Forelimb muscle (tissue), 1 donor: ENCODE results near the gene PLCB3. TPM values are rescaled to one million over a fixed set of nuclear protein-coding genes. Genes with fewer than 3 reads are reported as not detected.
"Not testable (repeated sequence)": the region's sequence is repeated elsewhere in the genome, so short reads cannot be mapped to it uniquely, and the experiment has no call there.

Experiments used
- DNase-seq: peaks from one replicate; pipeline ENCODE4 v3.0.0-alpha.2; 2013; ENCODE audit warnings: low read depth
- polyA plus RNA-seq: library from polyadenylated mRNA; unstranded; fragments of 120-200 nt; gene quantifications from one replicate; pipeline ENCODE4 v1.2.1, GENCODE V29; 2013; ENCODE audit not compliant: insufficient read length

PLCB3 gene
- polyA plus RNA-seq, 1 donor: 9.7 TPM

DNA sequence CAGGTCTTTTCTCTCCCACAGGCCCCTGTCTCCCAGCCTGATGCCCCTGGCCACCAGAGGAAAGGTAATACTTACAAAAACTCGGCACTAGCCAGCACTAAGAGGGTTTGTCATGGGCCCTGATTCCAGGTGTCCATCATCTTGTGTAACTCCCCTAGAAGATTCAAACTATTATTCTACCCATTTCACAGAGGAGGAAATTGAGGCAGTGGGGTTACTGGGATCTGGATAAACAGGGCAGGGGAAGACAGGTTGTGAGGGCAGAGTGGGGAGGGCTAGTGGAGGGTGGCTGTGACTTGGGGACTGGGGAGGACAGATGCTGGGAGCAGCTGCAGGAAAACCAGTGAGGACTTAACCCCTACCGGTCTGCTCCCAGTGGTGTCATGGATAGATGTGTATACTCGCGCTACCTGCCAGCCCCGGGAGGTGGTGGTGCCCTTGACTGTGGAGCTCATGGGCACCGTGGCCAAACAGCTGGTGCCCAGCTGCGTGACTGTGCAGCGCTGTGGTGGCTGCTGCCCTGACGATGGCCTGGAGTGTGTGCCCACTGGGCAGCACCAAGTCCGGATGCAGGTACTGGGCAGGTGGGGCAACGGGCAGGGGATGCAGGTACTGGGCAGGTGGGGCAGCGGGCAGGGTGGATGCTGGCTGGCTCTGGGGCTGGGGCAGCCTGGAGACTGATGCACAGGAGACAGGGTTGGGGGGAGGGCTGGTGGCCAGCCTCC is 15.7 kb upstream of the PLCB3 start:
- DNase-seq: no peak

DNA sequence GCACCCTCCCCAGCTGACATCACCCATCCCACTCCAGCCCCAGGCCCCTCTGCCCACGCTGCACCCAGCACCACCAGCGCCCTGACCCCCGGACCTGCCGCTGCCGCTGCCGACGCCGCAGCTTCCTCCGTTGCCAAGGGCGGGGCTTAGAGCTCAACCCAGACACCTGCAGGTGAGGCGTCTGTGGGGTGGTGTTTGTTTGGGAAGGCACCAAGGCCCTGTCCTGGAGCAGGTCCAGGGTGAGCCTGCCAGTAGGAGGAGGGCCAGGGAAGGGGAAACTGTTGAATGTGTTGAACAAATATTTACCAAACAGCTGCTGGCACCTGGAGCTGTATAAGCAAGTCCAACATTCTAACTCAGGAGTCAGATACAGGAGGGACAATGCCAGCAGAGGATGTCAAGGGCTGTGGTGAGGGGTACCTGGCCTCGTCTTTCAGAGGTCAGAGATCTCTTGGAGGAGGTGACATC is 13.8 kb upstream of the PLCB3 start:
- DNase-seq: no peak

DNA sequence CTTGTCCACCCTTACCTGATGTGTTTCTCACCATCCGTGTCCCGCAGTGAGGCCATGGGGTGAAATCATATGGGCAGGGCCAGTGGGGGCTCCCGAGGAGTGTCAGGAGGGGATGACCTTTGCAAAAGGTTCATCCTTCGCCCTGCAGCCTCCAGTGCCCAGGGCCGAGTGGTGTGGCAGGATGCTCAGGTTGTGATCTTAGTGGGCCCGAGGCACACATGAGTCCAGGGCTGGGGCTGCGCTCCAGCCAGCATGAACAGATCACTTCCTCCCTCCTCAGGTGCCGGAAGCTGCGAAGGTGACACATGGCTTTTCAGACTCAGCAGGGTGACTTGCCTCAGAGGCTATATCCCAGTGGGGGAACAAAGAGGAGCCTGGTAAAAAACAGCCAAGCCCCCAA is 13.3 kb upstream of the PLCB3 start:
- DNase-seq: no peak

DNA sequence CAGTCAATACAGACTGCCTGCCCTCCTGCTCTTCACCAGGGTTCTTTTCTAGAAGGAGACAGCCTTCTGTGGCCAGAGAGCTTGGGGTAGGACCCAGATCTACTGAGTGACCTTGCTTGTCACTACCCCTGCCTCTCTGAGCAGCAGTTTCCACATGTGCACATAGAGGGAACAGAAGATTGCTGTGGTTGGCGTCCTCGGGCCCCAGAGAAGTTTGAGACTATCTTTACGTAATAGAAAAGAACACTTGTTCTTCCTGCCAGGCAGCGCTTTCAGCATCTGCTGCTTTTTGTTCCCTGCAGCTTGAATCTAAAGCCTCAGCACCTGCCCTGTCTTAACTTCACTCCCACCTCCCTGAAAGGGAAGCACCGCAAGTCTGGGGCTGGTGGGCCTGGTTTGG is 12.3 kb upstream of the PLCB3 start:
- no peak for DNase-seq

DNA sequence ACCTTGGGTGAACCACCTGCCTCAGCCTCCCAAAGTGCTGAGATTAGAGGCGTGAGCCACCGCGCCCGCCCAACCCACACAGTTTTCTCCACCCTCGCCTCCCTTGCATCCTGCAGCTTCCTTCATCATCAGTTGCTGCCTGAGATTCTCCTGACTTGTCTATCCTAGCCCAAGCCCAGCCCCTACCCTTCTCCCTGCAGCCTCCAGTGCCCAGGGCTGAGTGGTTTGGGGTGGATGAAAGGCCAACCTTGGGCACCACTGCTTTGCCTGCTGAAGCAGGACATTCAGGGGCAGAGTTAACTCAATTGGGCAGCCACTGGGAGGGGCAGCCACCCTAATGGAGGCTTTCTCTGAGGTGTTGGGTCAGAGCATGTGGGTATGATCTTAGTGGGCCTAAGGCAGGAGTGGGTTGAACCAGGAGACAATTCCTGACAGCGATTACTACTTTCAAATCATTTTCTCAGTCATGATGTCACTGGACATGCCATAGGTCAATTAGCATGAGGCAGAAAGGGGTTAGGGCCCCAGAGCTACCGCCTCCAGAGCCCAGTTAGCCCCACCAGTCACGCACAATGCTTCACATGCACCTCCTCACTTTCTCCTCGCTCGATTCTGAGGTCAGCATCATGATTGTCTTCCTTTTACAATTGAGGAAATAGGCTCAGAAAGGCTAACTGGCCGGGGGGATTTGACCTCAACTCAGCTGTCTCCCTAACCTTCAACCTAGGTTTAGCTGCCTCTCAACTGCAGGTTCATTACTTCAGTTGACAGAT is 11.5 kb upstream of the PLCB3 start:
- no peak for DNase-seq

DNA sequence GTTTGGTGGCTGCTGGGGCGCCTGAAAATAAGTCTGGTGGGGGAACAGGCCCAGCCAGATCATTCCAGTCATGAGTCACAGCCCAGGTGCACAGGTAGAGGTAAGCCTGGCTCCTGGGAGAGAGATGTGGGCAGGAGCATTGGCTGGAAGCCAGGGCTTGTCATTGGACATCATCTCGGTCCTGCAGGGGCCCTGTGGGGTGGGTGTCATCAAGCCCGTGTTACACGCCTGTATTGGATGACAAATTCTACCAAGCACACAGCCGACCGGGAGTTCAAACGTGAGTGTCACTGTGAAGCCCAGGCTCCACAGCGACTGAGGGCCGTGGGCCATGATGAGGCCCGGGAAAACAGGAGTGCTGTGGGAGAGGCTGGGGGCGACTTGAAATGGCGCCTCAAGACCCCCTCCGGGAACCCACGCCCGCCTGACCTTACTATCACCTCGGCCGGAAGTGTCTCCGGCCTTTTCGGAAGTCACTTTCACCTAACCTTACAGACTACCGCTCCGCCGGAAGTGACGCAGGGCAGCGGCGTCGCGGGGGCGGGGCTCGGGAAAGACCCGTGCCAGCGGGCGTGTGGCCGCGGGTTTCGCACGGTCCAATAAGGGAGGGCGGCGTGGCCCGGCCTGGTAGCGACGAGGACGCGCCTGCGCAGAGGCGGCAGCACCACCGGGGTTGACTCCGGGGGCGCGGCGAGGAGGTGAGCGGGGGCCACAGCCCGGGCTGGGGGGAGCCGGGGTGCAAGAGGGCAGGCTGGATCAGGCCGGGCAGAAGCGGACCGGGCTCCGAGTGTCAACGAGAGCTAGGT is 10.7 kb upstream of the PLCB3 start, which contains the start of gene FKBP2:
Gene FKBP2, plus strand, starts transcription at position 661 of the 806 bp plus-strand sequence. CDS start 1,293 bp downstream, outside the sequence.
- peak; percentile 80 for DNase-seq

DNA sequence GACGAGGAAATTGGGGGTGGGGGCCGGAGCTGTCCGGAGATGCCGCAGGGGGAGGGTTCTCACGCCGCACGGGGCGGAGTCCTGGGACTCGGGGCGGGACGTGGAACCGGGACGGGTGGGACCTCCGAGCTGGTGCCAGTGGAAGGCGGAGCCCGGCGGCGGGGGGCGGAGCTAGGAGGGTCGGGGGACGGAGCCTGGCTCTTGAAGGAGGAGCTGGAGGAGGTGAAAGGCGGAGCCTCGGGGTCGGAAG is 10.2 kb upstream of the PLCB3 start:
- DNase-seq: peak; percentile 96

DNA sequence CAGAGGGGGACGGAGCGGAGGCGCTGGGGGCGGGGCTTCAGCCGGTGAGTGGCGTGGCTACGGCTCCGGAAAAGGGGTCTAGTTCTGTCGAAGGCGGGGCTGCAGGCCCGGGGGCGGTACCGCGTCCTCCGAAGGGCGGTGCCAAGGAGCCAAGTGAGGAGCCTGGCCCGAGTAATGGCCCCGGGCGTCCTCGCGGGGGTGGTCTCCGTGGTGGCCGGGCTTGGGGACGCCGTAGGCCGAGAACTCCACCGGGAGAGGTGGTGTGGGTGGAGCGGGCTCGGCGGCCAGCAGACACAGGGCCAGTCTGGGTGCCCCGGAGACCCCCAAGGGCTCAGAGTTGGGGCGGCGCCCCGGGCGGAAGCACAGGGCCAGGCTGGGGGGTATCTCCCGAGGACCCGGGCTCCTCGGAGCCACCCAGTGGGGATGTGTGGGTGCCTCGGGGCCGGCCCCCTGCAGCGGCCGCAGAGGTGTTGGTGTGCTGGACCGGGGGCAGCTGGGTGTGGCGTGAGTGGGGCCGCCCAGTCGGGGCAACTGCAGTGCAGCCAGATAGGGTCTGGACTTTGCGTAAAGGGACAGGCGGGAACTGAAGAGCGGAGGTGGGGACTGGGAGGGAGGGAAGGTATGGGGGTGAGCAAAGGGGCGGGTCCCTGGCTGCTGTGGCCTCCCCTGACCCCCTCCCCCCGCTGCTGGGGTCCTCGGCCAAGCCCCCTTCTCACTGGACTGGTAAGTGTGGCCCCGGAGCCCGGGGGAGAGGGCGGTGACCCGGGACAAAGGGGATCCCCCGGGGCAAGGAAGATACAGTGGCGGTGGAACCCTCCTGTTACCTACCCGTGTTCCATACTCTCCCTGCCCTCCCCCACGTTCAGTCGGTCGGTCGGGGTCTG is 9.6 kb upstream of the PLCB3 start:
- DNase-seq: no peak

DNA sequence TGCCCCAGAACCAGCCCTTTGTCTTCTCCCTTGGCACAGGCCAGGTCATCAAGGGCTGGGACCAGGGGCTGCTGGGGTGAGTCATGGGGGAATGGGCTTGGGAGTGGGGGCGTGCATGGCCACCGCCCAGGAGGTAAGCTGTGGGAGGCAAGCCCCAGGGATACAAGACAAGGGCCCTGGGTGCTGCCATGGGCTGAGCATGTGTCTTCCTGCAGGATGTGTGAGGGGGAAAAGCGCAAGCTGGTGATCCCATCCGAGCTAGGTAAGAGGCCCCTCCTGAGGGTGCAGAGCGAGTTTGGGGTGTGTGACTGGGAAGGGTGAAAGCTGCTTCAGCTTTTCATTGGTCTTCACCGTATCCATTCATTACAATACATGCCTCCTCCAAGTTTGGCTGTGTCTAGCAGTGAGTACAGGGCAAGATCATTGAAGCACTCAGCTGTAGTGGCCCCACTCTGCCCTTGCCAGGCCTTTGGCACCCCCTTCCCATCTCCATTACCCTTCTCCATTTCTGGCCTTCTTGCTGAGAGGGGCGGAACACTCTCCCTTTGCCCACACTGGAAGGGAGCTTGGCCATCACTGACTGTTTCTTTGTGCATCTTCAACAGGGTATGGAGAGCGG is 8.0 kb upstream of the PLCB3 start:
- DNase-seq: no peak

DNA sequence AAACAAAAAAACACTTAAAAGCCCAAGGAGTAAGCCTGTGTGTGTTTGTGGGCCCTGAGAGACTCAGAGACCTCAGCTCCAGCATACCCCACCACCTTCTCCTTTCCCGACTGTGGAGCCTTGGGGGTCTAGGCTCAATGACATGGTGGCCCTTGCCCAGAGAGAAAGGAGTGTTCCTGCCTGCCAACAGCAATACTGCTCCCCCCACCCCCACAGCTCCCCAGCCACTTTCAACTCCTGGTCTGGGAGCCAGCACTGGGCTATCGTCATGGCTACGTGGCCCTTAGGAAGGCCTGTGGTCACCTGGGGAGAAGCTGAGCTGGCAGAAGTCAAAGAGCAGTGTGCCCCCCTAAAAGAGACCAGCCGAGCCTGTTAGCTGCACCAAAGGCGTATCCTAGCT is 7.2 kb upstream of the PLCB3 start:
- no peak for DNase-seq

DNA sequence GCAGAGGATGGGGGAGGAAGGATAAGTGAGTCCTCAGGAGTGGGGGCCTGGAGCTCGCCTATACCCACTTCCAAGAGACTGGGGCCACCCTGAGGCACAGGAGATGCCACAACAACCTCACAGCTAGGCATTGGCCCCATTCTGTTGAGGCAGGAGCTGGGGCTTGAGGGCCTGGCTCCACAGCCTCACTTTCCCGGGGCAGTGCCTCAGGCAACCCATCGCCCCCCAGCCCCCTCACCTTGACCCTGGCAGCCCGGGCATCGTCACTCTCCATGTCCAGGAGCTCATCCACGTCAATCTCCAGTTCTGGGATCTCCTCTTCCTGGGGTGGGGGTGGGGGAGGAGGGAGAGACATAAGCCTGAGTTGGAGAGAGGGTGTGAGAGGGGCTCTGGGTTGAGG is 6.4 kb upstream of the PLCB3 start:
- DNase-seq: no peak

DNA sequence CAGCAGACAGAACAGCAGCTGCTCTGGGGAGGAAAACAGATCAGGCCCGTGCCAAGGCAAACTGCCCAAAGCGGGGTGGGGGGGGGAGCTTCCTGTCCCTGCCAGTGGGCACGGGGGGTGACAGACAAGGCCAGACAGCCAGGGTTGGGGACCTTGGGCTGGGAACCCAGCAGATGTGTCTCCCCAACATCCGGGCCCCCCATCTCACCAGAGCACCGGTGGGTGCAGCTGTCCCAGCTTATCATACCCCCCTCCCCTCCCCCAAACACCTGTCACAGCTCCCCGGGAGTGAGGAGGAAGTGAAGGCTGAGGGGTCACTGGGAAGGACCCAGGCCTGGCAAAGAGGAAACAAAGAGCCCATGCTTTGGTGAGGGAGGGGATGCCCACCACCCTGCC is 5.9 kb upstream of the PLCB3 start:
- DNase-seq: no peak

DNA sequence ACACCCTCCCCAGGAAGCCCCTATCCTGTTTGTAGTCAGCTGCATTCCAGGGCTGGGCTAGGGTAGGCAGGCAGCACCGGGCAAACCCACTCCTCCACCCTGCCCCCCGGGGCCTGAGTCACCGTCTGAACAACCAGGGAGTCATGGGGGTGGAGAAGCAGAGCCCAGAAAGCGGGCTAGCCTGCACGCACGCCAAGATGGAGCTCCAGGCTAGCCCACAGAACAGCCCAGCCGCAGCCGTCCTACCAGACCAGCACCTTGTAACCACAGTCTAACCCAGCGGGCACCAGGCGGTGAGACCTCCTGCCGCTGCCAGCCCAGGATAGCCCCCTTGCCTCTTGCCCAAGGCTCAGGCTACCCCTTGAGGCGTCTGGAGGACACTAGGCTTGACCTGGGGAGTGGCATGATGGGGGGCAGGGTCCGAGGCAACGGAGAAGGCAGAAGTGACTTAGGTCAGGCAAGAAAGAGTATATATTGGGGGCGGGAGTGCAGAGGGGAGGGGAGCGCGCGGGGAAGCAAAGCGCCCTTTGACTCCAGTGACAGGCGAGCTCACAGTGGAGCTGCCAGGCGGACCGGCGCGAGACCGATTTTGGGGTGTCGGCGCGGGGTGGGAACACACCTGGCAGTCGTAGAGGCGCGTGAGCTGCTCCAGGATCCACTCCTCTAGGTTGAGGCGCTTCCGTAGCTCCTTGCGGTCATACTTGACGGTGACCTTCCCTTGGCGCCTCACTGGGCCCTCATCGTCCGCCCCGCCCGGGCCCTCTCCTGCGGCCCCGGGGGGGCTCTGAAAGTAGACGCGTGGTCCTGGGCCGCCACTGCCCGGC is 5.3 kb upstream of the PLCB3 start:
- no peak for DNase-seq

DNA sequence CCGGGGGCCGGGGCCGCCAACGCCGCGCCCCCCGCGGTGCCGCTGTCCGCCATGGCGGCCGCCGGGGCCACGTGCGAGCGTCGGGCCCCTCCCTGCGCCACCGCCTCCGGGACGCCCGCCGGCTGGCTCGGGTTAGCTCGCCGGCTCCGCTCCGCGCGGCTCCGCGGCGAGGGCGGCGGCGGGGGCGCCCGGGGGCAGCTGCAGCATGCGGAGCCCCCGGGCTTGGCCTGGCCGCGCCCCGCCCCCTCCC is 4.8 kb upstream of the PLCB3 start:
- not testable (repeated sequence) for DNase-seq

DNA sequence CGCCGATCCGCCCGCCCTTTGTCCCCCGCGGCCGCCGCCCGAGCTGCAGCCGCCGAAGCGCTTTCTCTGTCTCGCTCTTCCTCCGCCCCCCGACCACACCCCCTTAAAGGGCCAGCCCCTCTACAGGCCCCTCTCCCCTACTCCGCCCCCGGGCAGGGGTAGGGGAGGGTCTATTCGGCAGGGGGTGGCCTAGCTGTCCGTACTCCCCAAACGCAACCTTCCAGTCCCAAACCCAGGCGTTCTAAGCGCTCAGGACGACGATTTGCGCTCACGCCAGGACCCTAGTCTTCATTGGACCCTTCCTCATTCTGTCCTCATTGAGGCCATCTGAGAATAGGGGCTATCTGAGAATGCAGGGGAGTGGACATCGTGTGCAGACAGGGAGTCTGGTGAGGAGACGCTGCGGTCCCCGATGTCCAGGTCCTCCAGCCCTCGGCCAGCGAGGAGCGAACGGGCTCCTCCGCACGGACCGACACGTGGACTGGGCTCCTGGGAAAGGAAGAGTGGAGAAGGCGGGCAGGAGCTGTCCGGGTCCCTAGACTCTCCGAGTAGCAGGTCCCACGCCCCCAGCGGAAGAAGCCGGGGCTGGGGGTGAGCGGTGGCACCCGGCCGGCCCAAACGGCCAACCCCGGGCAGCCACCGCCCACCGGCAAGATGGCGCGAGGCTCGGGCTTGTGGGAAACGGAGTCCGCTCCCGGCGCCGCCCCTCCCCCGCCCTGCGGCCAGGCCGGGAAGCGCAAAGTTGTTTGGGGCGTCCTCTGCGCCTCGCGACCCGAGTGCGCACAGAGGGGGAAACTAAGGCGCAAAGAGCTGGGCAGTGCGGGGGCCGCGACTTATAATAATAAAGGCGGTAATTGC is 4.2 kb upstream of the PLCB3 start, which contains the start of gene PPP1R14B:
Gene PPP1R14B, minus strand, starts transcription at position 73 of the 858 bp plus-strand sequence. CDS start 270 bp downstream, outside the sequence.
- no peak for DNase-seq

DNA sequence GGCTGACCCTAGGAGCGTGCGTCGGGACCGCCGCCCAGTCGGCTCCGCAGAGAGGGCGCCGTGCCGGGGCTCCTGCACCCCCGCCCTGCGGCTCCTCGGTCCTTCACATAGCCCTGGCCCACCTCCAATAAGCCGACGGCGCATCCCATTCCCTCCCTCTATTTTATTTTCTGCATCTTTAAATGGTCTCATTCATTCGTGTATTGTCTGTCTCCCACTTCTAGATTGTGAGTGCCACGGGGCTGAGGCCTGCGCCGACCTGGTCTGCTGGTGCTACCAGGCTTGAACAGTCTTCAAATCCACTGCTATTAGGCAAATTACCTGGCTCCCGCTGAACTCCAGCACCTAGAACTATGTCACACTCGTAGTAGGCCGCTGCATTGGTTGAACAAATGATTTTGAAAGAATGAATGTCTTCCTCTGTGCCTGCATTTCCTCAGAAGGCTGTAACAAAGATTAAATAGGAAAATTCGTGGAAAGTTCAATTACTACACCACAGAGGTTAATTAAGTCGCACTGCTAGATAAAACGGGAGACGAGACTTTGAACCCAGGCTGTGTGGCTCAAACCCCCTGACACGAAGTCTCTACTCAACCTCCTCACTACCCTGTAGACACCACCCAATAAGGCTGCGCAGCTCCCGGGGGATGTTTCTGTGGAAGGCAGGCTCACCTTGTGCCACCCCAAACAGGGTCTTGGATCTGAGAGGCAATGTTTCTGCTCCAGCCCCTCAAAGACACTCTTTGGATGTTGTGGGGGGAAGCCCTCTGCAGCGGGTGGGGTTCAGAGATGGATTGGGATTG is 3.4 kb upstream of the PLCB3 start:
- no peak for DNase-seq

DNA sequence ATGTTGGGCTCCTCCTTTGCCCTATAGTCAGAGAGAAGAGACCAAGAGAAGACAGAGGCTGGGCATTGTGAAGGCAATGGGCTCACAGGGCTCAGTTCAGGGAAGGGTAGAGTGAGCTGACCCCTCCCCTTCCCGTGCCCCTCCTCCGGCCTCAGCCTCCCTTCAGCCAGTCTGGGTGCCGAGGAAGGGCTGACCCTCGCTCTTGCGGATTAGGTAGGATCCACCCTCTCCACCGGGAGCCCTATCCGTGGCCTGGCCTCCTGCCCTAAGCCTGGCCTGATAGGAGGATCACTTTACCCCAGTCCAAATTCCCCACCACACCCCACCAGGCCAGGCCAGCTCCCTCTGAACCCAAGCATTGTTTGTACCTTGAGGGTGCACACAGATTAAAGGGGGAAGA is 2.8 kb upstream of the PLCB3 start:
- DNase-seq: no peak

DNA sequence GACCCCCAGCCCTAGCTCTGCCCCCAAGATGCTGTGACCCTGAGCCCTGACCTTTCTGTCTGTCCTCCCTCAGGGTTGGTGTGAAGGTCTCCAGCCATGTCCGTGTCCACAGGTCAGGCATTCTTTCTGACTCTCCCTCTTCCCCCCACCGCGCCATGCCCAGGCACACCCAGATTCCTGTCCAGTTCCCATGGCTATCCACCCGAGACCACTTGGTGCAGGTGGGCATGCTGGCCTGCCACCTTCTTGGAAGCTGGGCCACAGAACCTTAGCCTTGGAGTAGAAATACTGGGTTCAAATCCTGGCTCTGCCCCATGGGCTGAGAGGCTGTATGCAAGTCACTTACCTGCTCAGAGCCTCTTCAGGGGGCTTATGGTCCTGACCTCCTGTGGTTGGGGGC is 2.3 kb upstream of the PLCB3 start:
- DNase-seq: no peak
